C4-2B (cell line): ENCODE results near the gene SEZ6L2.

ENCODE experiments used
- CTCF ChIP-seq: fragments of 450-650 bp; conservative IDR thresholded peaks from 2 replicates; pipeline ENCODE4 v1.5.1; 2017; ENCODE audit warnings: mild to moderate bottlenecking
- ZFX ChIP-seq: fragments of 450-650 bp; IDR thresholded peaks from 2 replicates; pipeline ENCODE4 v1.6.1; 2017

- TF ChIP-seq CTCF (no peak), ZFX (no peak)
Observed at GRCh38 chr16:29907973-29908372, 8.6 kb upstream of the SEZ6L2 start.
